Ovary (tissue), 3 donors: ENCODE data around the gene ADAMTS4.

ENCODE experiments used
- EP300 ChIP-seq: sonication (generic); formaldehyde crosslinking; IDR thresholded peaks from one replicate; pipeline ENCODE4 v1.6.1; 2017; ENCODE audit warnings: antibody characterized with exemption
- POLR2A ChIP-seq: fragments of 450-650 bp; IDR thresholded peaks from one replicate; pipeline ENCODE4 v1.6.1; 2017; ENCODE audit warnings: antibody characterized with exemption, mild to moderate bottlenecking, moderate library complexity
- TF ChIP-seq, protein P1 (sequence below), 3 donors: fragments of 450-650 bp in 2 of 3; fragments of 200-600 bp in 1 of 3; IDR thresholded peaks; one replicate each; pipeline versions ENCODE4 v1.5.1 to v1.8.0; 2016 to 2022; ENCODE audit warnings: antibody characterized with exemption in 3 of 3, mild to moderate bottlenecking in 1 of 3
- donor health status: DM: no; HTN: no; CAD: no.

DNA sequence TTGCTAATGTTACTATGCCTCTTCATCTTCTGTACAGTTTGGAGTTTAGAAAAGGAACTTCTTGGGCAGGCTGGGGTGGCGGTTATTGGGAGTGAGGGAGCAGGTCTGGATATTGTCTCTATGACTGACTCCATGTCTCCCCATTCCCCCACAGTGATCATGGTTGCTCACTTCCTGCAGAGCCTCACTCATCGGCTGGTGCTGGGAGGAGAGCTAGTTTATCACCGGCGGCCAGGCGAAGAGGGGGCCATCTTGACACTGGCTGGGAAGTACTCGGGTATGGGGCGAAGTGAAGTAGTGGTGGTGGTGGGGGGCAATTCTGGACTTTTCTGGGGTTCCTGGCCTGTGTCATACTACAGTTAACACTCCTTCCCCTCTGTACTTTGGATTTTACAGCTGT, 29.2 kb upstream of the ADAMTS4 start:
- TF ChIP-seq POLR2A (no peak), EP300 (no peak)
- TF ChIP-seq, protein P1, sequence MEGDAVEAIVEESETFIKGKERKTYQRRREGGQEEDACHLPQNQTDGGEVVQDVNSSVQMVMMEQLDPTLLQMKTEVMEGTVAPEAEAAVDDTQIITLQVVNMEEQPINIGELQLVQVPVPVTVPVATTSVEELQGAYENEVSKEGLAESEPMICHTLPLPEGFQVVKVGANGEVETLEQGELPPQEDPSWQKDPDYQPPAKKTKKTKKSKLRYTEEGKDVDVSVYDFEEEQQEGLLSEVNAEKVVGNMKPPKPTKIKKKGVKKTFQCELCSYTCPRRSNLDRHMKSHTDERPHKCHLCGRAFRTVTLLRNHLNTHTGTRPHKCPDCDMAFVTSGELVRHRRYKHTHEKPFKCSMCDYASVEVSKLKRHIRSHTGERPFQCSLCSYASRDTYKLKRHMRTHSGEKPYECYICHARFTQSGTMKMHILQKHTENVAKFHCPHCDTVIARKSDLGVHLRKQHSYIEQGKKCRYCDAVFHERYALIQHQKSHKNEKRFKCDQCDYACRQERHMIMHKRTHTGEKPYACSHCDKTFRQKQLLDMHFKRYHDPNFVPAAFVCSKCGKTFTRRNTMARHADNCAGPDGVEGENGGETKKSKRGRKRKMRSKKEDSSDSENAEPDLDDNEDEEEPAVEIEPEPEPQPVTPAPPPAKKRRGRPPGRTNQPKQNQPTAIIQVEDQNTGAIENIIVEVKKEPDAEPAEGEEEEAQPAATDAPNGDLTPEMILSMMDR (IDR thresholded peaks at IDR 0.05), result no peak
